ENCODE measurements around the gene PDCD11.
A peak's percentile ranks its signal among the peaks of the same experiment; 100 is the strongest.

The PDCD11 gene

GRCh38 chr10:103450201-103450695 lies 53.8 kb downstream of the PDCD11 start:
- DNase-seq, result no peak

GRCh38 chr10:103451091-103451813 lies 54.8 kb downstream of the PDCD11 start:
- peak; percentile 54 for DNase-seq

- DNase-seq, result peak; percentile 38
These were observed 55.5 kb downstream of the PDCD11 start, which contains the start of gene CALHM2 for GRCh38 chr10:103451831-103452505. CALHM2 (minus strand) TSS chr10:103452370; CDS start chr10:103449941, 2,429 bp downstream.

- DNase-seq, result no peak
These were observed 56.2 kb downstream of the PDCD11 start for GRCh38 chr10:103452506-103453230.

- no peak for DNase-seq
These were observed 57.6 kb downstream of the PDCD11 start for GRCh38 chr10:103454026-103454425.

GRCh38 chr10:103455235-103455634 lies 58.8 kb downstream of the PDCD11 start:
- no peak for DNase-seq

GRCh38 chr10:103456074-103456660 lies 59.7 kb downstream of the PDCD11 start:
- DNase-seq, result no peak

GRCh38 chr10:103457176-103457712 lies 60.8 kb downstream of the PDCD11 start:
- DNase-seq, result no peak

GRCh38 chr10:103457896-103458583 lies 61.6 kb downstream of the PDCD11 start:
- DNase-seq, result no peak

- DNase-seq, result no peak
These were observed 62.3 kb downstream of the PDCD11 start, which contains the start of gene CALHM1 for GRCh38 chr10:103458720-103459119. CALHM1 (minus strand) TSS chr10:103458900; CDS start chr10:103458751, 149 bp downstream.

DNA sequence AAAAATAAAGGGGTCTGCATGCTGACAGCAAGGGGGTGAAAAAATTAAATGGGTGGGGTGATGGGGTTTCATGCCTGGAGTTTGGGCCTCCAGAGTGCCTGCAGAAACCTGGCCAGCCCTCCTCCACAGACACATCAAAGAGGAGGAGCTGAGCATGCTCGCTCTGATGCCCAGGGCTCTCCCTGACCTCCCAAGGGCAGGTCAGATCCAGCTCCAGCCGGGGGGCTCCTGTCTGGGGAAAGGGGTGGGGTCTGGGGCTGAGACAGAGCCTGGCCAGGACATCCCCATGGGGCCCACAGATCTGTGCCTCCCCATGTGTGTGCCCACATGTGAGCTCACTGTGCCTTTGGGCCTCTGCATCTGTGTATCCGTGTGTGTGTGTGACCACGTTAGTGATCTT lies 63.2 kb downstream of the PDCD11 start:
- DNase-seq, result no peak

GRCh38 chr10:103463499-103463898 lies 67.1 kb downstream of the PDCD11 start:
- DNase-seq, result no peak

DNA sequence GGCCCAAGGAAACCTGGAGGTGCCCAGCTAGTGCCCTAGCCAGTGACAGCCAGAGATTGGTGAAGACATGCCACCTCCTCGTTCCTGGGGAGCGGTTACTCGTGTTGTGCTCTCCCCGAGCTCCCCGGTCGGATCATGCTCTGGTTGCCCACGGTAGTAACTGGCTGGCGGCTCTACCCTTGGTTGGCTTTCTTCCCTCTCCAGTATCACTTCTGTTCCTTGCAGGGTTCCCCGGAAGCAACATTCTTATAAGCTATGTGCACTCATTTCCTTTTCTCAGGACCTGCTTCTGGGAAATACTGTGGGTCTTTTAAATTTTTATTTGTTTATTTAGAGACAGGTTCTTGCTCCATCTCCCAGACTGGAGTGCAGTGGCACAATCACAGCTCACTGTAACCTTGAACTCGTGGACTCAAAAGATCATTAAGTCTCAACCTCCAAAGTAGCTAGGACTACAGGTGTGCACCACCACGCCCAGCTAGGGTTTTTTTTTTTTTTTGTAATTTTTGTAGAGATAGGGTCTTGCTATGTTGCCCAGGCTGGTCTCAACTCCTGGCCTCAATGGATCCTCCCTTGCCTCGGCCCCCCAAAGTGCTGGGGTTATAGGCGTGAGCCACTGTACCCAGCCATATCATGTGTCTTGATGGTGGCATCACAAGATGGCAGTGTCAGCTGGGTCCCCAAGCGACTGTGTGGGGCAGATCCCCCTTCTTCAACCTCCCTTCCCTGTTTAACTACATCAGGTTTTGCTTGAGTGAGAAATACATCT lies 69.2 kb downstream of the PDCD11 start:
- DNase-seq, result peak; percentile 82

DNA sequence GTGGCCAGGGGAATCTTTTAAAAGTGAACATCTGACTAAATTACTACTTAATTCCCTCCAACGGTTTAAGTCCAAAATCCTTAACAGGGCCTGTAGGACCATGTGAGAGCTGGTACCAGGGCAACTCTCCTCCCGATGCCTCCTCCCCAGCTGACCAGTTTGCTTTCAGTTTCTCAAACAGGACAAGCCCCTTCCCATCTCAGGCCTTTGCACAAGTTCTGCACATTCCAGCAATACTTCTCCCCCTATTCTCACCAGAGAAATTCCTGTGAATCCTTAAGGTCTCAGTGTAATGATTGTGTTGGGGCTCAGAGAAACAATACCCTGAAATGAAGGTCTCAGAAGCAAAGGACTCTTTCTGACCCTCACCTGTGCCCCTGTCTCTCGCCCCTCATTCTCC lies 70.3 kb downstream of the PDCD11 start:
- DNase-seq, result no peak

- DNase-seq, result no peak
These were observed 71.0 kb downstream of the PDCD11 start for GRCh38 chr10:103467406-103467805.

DNA sequence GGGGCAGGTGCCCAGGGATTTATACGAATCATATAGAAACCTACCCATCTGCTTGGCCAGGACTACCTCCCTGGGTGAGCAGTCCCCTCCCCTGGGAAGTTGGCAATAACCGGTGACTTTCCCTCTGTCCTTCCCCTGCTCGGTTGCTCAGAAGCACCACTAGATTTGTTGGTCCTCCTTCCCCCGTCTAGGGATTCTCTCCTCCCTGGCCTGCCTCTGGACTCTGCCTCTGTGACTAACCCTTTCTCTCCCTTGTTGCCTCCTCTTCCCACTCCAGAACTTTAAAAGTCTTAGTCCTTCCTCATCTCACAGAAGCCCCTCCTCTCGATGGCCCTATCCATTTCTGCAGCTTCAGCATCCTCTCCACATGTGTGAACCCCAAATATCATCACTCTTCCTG lies 72.8 kb downstream of the PDCD11 start:
- no peak for DNase-seq

- peak; percentile 90 for DNase-seq
These were observed 74.6 kb downstream of the PDCD11 start for GRCh38 chr10:103470761-103471653.

DNA sequence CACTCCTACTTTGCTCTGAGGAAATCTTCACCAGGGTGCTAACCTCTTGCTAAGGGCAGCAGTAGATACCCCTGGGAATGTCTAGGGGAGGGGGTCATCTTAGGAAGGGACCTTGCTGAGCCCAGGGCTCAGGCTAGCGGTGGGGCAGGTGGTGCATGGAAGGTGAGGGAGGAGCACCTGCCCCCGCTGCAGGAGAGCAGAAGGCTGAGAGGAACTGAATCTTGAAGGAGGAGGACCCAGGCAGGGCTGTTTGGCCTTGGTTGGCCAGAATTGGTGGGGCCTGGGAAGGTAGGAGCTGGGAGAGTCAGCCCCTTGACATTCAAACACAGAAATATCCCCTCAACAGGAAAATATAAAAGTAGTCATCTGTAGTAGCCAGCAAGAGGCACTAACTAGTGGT lies 75.6 kb downstream of the PDCD11 start:
- peak; percentile 53 for DNase-seq

DNA sequence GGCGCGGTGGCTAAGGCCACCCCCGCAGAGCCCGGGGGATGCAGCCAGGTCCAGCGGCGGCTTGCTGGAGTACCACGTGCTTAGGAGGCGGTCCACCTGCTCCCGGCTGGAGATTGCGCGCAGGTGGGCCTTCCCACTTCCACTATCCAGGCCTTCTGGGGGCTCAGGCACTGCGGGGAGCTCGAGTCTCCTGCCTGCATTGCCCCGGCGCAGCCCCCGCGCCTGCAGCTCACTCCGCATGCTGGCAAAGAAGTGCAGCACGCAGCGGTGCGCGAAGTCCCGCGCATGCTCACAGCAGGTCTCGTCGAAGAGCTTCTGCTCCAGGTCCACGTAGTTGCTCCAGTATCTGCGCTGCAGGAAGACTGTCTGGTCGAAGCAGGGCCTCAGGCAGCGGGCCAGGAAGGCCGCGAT lies 76.8 kb downstream of the PDCD11 start:
- no peak for DNase-seq

DNA sequence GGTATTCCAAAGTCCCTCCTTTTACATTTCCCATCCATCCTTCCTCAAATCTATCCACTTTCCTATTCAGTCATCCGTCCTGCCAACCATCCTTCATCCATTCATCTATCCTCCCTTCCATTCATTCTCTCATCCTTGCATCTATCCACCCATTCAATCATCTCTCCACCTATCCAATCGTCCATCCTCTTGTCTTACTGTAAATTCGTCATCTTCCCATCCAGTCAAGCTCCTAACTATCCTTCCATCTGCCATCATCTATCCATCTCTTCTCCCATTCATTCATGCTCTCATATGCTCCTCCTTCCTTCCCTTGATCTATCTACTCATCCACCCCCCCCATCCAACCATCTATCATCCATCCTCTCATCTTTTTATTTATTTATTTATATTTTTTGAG lies 77.7 kb downstream of the PDCD11 start:
- no peak for DNase-seq

Measured in MV-4-11 (cell line).